Measurements from ENCODE around the gene RGS9BP.

GRCh38 chr19:32626969-32627368 is 48.7 kb upstream of the RGS9BP start:
- TF ChIP-seq POLR2A (IDR thresholded peaks at IDR 0.05) = no peak
- TF ChIP-seq, protein P1, sequence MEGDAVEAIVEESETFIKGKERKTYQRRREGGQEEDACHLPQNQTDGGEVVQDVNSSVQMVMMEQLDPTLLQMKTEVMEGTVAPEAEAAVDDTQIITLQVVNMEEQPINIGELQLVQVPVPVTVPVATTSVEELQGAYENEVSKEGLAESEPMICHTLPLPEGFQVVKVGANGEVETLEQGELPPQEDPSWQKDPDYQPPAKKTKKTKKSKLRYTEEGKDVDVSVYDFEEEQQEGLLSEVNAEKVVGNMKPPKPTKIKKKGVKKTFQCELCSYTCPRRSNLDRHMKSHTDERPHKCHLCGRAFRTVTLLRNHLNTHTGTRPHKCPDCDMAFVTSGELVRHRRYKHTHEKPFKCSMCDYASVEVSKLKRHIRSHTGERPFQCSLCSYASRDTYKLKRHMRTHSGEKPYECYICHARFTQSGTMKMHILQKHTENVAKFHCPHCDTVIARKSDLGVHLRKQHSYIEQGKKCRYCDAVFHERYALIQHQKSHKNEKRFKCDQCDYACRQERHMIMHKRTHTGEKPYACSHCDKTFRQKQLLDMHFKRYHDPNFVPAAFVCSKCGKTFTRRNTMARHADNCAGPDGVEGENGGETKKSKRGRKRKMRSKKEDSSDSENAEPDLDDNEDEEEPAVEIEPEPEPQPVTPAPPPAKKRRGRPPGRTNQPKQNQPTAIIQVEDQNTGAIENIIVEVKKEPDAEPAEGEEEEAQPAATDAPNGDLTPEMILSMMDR (IDR thresholded peaks at IDR 0.05 in 4 of 5, conservative IDR thresholded peaks at IDR 0.05 in 1 of 5) = no peak

All from gastrocnemius medialis (tissue), 4 donors.